ENCODE data around the gene SYNE2.

Gene SYNE2

GRCh38 chr14:63974176-63974575 lies 121.4 kb downstream of the SYNE2 start:
- H3K9me3 ChIP-seq (ENCODE audit: control insufficient read depth, insufficient read depth, low read length), result no peaks in the 10 kb centered on the region
- no peak overlapping the region for H3K27ac ChIP-seq (ENCODE audit: low read depth, low read length)
- H3K4me1 ChIP-seq (ENCODE audit: control insufficient read depth, low read length), result no peaks in the 10 kb centered on the region
- peaks cover 8% of the 10 kb centered on the region; the same call in 1 of the 2 replicates for H3F3A ChIP-seq (ENCODE audit: control insufficient read depth, insufficient read depth)
- H4K20me1 ChIP-seq (ENCODE audit: control insufficient read depth, insufficient read depth, low read depth, low read length), result no peaks in the 10 kb centered on the region
- no peaks in the 10 kb centered on the region for H3K27me3 ChIP-seq (ENCODE audit: control insufficient read depth, low read length)
- no peak overlapping the region for H3K4me2 ChIP-seq (ENCODE audit: low read length)
- TF ChIP-seq CTCF (IDR thresholded peaks at IDR 0.05; ENCODE audit: low read depth, low read length, poor library complexity, severe bottlenecking) (no peak), EZH2phosphoT487 (IDR thresholded peaks at IDR 0.05; ENCODE audit: borderline replicate concordance, low read length) (no peak)
- no peak overlapping the region for H3K4me3 ChIP-seq (ENCODE audit: low read length)
- H3K79me2 ChIP-seq (ENCODE audit: control insufficient read depth, low read length), result no peaks in the 10 kb centered on the region; the same call in 1 of the 2 replicates
- H3K9me2 ChIP-seq (replicated peaks; ENCODE audit: control insufficient read depth, low read length), result no peaks in the 10 kb centered on the region
- H3K36me3 ChIP-seq (ENCODE audit: control insufficient read depth, low read length), result peaks cover 83% of the 10 kb centered on the region

GRCh38 chr14:63981569-63981968 lies 128.8 kb downstream of the SYNE2 start:
- TF ChIP-seq EZH2phosphoT487 (IDR thresholded peaks at IDR 0.05; ENCODE audit: borderline replicate concordance, low read length), result no peak
- TF ChIP-seq CTCF (IDR thresholded peaks at IDR 0.05; ENCODE audit: low read depth, low read length, poor library complexity, severe bottlenecking), result no peak
- Histone ChIP-seq H3K4me1 (ENCODE audit: control insufficient read depth, low read length) (no peaks in the 10 kb centered on the region), H4K20me1 (ENCODE audit: control insufficient read depth, insufficient read depth, low read depth, low read length) (no peaks in the 10 kb centered on the region), H3K4me3 (ENCODE audit: low read length) (no peak overlapping the region), H3K27ac (ENCODE audit: low read depth, low read length) (no peak overlapping the region), H3K36me3 (ENCODE audit: control insufficient read depth, low read length) (peaks cover 85% of the 10 kb centered on the region), H3K9me2 (replicated peaks; ENCODE audit: control insufficient read depth, low read length) (no peaks in the 10 kb centered on the region), H3K9me3 (ENCODE audit: control insufficient read depth, insufficient read depth, low read length) (no peaks in the 10 kb centered on the region), H3K4me2 (ENCODE audit: low read length) (no peak overlapping the region), H3K27me3 (ENCODE audit: control insufficient read depth, low read length) (no peaks in the 10 kb centered on the region), H3K79me2 (ENCODE audit: control insufficient read depth, low read length) (no peaks in the 10 kb centered on the region; the same call in 1 of the 2 replicates), H3F3A (ENCODE audit: control insufficient read depth, insufficient read depth) (peaks cover 11% of the 10 kb centered on the region; the same call in 1 of the 2 replicates)

- H3K9me3 ChIP-seq (ENCODE audit: control insufficient read depth, insufficient read depth, low read length), result no peaks in the 10 kb centered on the region
- H3K36me3 ChIP-seq (ENCODE audit: control insufficient read depth, low read length), result peaks cover 87% of the 10 kb centered on the region
- no peak overlapping the region for H3K4me3 ChIP-seq (ENCODE audit: low read length)
- H3K4me2 ChIP-seq (ENCODE audit: low read length), result no peak overlapping the region
- H3K27ac ChIP-seq (ENCODE audit: low read depth, low read length), result no peak overlapping the region
- no peaks in the 10 kb centered on the region; the same call in 1 of the 2 replicates for H3K79me2 ChIP-seq (ENCODE audit: control insufficient read depth, low read length)
- TF ChIP-seq EZH2phosphoT487 (IDR thresholded peaks at IDR 0.05; ENCODE audit: borderline replicate concordance, low read length), result no peak
- TF ChIP-seq CTCF (IDR thresholded peaks at IDR 0.05; ENCODE audit: low read depth, low read length, poor library complexity, severe bottlenecking), result no peak
- peaks cover 11% of the 10 kb centered on the region; the same call in 1 of the 2 replicates for H3F3A ChIP-seq (ENCODE audit: control insufficient read depth, insufficient read depth)
- H3K9me2 ChIP-seq (replicated peaks; ENCODE audit: control insufficient read depth, low read length), result no peaks in the 10 kb centered on the region
- H3K4me1 ChIP-seq (ENCODE audit: control insufficient read depth, low read length), result no peaks in the 10 kb centered on the region
- H4K20me1 ChIP-seq (ENCODE audit: control insufficient read depth, insufficient read depth, low read depth, low read length), result no peaks in the 10 kb centered on the region
- H3K27me3 ChIP-seq (ENCODE audit: control insufficient read depth, low read length), result no peaks in the 10 kb centered on the region
Measured at GRCh38 chr14:63982156-63982555, 129.4 kb downstream of the SYNE2 start.
